IMR-90 (cell line): ENCODE data around the gene ABHD2. TPM values are rescaled to one million over a fixed set of nuclear protein-coding genes. Genes with fewer than 3 reads are reported as not detected.

ENCODE experiments used
- ATAC-seq: fragments of 200-7000 bp; cut with Tn5 transposase; 2 replicates; pipeline ENCODE4 v1.9.1; 2020; ENCODE audit warnings: low read depth, mild to moderate bottlenecking, moderate library complexity
- BruUV-seq: library from RNA; stranded (reverse); fragments of 400-500 nt; replicated peaks from 2 replicates; lab custom pipeline; 2021; lab: Mats Ljungman, UMichigan
- CTCF ChIA-PET: fragments of 300-600 bp; formaldehyde crosslinking; extraction: SDS; loops from one replicate; lab custom pipeline; 2021; ENCODE audit warnings: antibody characterized with exemption; lab: Yijun Ruan, JAX
- POLR2A ChIA-PET: fragments of 300-600 bp; sonication (Branson Sonifier 250); formaldehyde crosslinking; loops from one replicate; lab custom pipeline; 2022; ENCODE audit warnings: antibody characterized with exemption; ENCODE audit not compliant: unreplicated experiment; lab: Charles Lee
- DNase-seq: peaks from one replicate; pipeline ENCODE4 v3.0.0; 2013
- H2AFZ ChIP-seq: replicated peaks from 2 replicates; pipeline ENCODE3; 2013; ENCODE audit warnings: low read length, mild to moderate bottlenecking; ENCODE audit not compliant: poor library complexity
- H2AK5ac ChIP-seq: 2 replicates; pipeline ENCODE4 v1.6.1; 2013; ENCODE audit warnings: low read depth, low read length, inconsistent platforms
- H2AK9ac ChIP-seq: replicated peaks from 2 replicates; pipeline ENCODE3; 2013; ENCODE audit warnings: mild to moderate bottlenecking, low read depth, low read length, moderate library complexity; ENCODE audit not compliant: poor library complexity
- H2BK120ac ChIP-seq: 2 replicates; pipeline ENCODE4 v1.6.1; 2013; ENCODE audit warnings: low read depth, low read length, inconsistent platforms
- H2BK15ac ChIP-seq: 3 replicates; pipeline ENCODE4 v1.6.1; 2013; ENCODE audit warnings: low read depth, low read length, inconsistent platforms
- H2BK20ac ChIP-seq: 2 replicates; pipeline ENCODE4 v1.6.1; 2013; ENCODE audit warnings: low read depth, mild to moderate bottlenecking, inconsistent platforms, low read length, moderate library complexity
- H2BK5ac ChIP-seq: 2 replicates; pipeline ENCODE4 v1.6.1; 2013; ENCODE audit warnings: mild to moderate bottlenecking, low read depth, low read length, inconsistent platforms; ENCODE audit not compliant: poor library complexity, severe bottlenecking
- H3K14ac ChIP-seq: replicated peaks from 2 replicates; pipeline ENCODE4 v1.6.1; 2013; ENCODE audit warnings: low read depth, low read length, inconsistent platforms
- H3K18ac ChIP-seq: 2 replicates; pipeline ENCODE4 v1.6.1; 2013; ENCODE audit warnings: low read depth, low read length, control low read depth
- H3K23ac ChIP-seq: 2 replicates; pipeline ENCODE4 v1.6.1; 2013; ENCODE audit warnings: low read depth, low read length, inconsistent platforms
- H3K27ac ChIP-seq: 2 replicates; pipeline ENCODE4 v1.5.1; 2013; ENCODE audit warnings: mild to moderate bottlenecking, control low read depth, low read length; ENCODE audit not compliant: insufficient read depth
- H3K27me3 ChIP-seq: 2 replicates; pipeline ENCODE4 v1.6.1; 2013; ENCODE audit warnings: low read length; ENCODE audit not compliant: control insufficient read depth, insufficient read depth
- H3K36me3 ChIP-seq: 2 replicates; pipeline ENCODE4 v1.6.1; 2013; ENCODE audit warnings: low read length, mixed read lengths; ENCODE audit not compliant: control insufficient read depth, insufficient read depth
- H3K4ac ChIP-seq: 2 replicates; pipeline ENCODE4 v1.6.1; 2013; ENCODE audit warnings: low read depth, low read length, inconsistent platforms
- H3K4me1 ChIP-seq: 2 replicates; pipeline ENCODE4 v1.6.1; 2013; ENCODE audit warnings: low read length, mixed read lengths; ENCODE audit not compliant: control insufficient read depth, insufficient read depth
- H3K4me2 ChIP-seq: 2 replicates; pipeline ENCODE4 v1.6.1; 2013; ENCODE audit warnings: low read depth, mild to moderate bottlenecking, control low read depth, low read length, moderate library complexity
- H3K4me3 ChIP-seq: 2 replicates; pipeline ENCODE4 v1.5.1; 2013; ENCODE audit warnings: low read depth, mild to moderate bottlenecking, control low read depth, low read length, moderate library complexity; ENCODE audit not compliant: insufficient read depth
- H3K56ac ChIP-seq: 2 replicates; pipeline ENCODE4 v1.6.1; 2013; ENCODE audit warnings: low read length, inconsistent platforms; ENCODE audit not compliant: insufficient read depth; ENCODE audit errors: extremely low read depth
- H3K79me1 ChIP-seq, 2 experiments: 2 replicates each; pipeline ENCODE4 v1.6.1; 2013; ENCODE audit warnings: low read length in 2 of 2, inconsistent platforms in 1 of 2, low read depth in 1 of 2
- H3K9ac ChIP-seq: 2 replicates; pipeline ENCODE4 v1.6.1; 2013; ENCODE audit warnings: low read depth, low read length, control low read depth
- H3K9me1 ChIP-seq: 2 replicates; pipeline ENCODE4 v1.6.1; 2013; ENCODE audit warnings: low read length, inconsistent platforms; ENCODE audit not compliant: insufficient read depth
- H3K9me3 ChIP-seq: 2 replicates; pipeline ENCODE4 v1.6.1; 2013; ENCODE audit warnings: low read length; ENCODE audit not compliant: control insufficient read depth, insufficient read depth
- H4K20me1 ChIP-seq: 2 replicates; pipeline ENCODE4 v1.6.1; 2013; ENCODE audit warnings: low read length, inconsistent platforms; ENCODE audit not compliant: insufficient read depth
- H4K5ac ChIP-seq: 2 replicates; pipeline ENCODE4 v1.6.1; 2013; ENCODE audit warnings: mild to moderate bottlenecking, low read depth, low read length, control low read depth
- H4K8ac ChIP-seq, 2 experiments: 2 replicates each; pipeline ENCODE4 v1.6.1; 2013; ENCODE audit warnings: low read depth in 2 of 2, low read length in 2 of 2, control low read depth in 1 of 2, inconsistent platforms in 1 of 2
- H4K91ac ChIP-seq: 2 replicates; pipeline ENCODE4 v1.6.1; 2013; ENCODE audit warnings: low read depth, low read length, inconsistent platforms; ENCODE audit not compliant: insufficient read depth
- ELK1 ChIP-seq: fragments of 150-350 bp; IDR thresholded peaks from 2 replicates; pipeline ENCODE4 v1.6.1; 2016; ENCODE audit warnings: low read depth, mild to moderate bottlenecking, low read length, moderate library complexity, borderline replicate concordance
- FOS ChIP-seq: fragments of 150-350 bp; IDR thresholded peaks from 2 replicates; pipeline ENCODE4 v1.6.1; 2016; ENCODE audit warnings: low read depth, low read length
- MXI1 ChIP-seq: IDR thresholded peaks from 2 replicates; pipeline ENCODE4 v1.6.1; 2012; ENCODE audit warnings: low read depth, mild to moderate bottlenecking, low read length, moderate library complexity, borderline replicate concordance
- NFE2L2 ChIP-seq: fragments of 150-350 bp; IDR thresholded peaks from 2 replicates; pipeline ENCODE4 v1.6.1; 2016; ENCODE audit warnings: low read depth, mild to moderate bottlenecking, low read length
- POLR2A ChIP-seq: IDR thresholded peaks from 2 replicates; pipeline ENCODE4 v1.6.1; 2012; ENCODE audit warnings: mild to moderate bottlenecking, low read depth, low read length
- WGBS, 2 experiments: methylation state at CpG; one replicate each; pipeline versions ENCODE4 v1.1.5 to v1.1.7; 2013; ENCODE audit warnings: missing lambda C conversion rate in 2 of 2; ENCODE audit not compliant: insufficient read length in 1 of 2; ENCODE audit errors: extremely low coverage in 2 of 2; 5-methylcytosine and 5-hydroxymethylcytosine counted together
- dilution Hi-C: fragments of 300-500 bp; cut with HindIII; formaldehyde crosslinking; loops from one replicate; pipeline ENCODE4 v1.14.3; 2018; ENCODE audit warnings: low sequenced_read_pairs; ENCODE audit not compliant: unreplicated experiment
- in situ Hi-C: fragments of 300-500 bp; cut with MboI; formaldehyde crosslinking; loops from 3 replicates; pipeline ENCODE4 v1.14.3; 2019; ENCODE audit warnings: low sequenced_read_pairs, inconsistent platforms, mixed read lengths
- intact Hi-C: fragments of 100-400 bp; cut with micrococcal nuclease; formaldehyde crosslinking; loops from 2 replicates; pipeline ENCODE4 v1.10.0; 2022
- polyA plus RNA-seq, 3 experiments: library from polyadenylated mRNA; depleted of rRNA; stranded (reverse); fragments of >200 nt; gene quantifications; 2 replicates each; pipeline ENCODE4 v1.2.3, GENCODE V29; 2012; ENCODE audit warnings: low replicate concordance in 1 of 3
- total RNA-seq: library from RNA; depleted of rRNA; stranded (reverse); fragments of >200 nt; gene quantifications from 2 replicates; pipeline ENCODE4 v1.2.3, GENCODE V29; 2012

The ABHD2 gene
- total and polyA plus RNA-seq, 2 of the 4 experiments (the other 2 are of a cell fraction), result 31.2 to 62.9 TPM

GRCh38 chr15:89119489-89120478 lies 31.5 kb downstream of the ABHD2 start:
- 100% methylated on average over 1 of the region's 12 CpGs; no CpG with 5 or more reads in 1 of the 2 experiments for WGBS, 2 experiments
- no TSS peak for BruUV-seq

More at GRCh38 chr15:89119489-89120478, 31.5 kb downstream of the ABHD2 start:
- no peak overlapping the region for H3K56ac ChIP-seq
- H4K5ac ChIP-seq, result 0 out of 2 replicates have a peak overlapping the region, but pooled peaks have one; percentile 19
- dilution Hi-C loops, result no loop called here
- H3K9me1 ChIP-seq, result peaks cover 25% of the 10 kb centered on the region
- H2AK5ac ChIP-seq, result peak overlapping the region; percentile 28; the same call in 1 of the 2 replicates
- H3K4me2 ChIP-seq, result no peak overlapping the region
- no peak overlapping the region for H2BK5ac ChIP-seq
- peaks cover 18% of the 10 kb centered on the region for H3K36me3 ChIP-seq
- peaks cover 33 to 58% of the 10 kb centered on the region in 2 experiments for H3K79me1 ChIP-seq
- H3K27ac ChIP-seq, result no peak overlapping the region
- H3K4ac ChIP-seq, result 0 out of 2 replicates have a peak overlapping the region, but pooled peaks have one; percentile 17
- no peak overlapping the region for H2AK9ac ChIP-seq
- H3K23ac ChIP-seq, result 0 out of 2 replicates have a peak overlapping the region, but pooled peaks have one; percentile 29
- DNase-seq (peak; percentile 69), ATAC-seq (no peak)
- H3K9me3 ChIP-seq, result no peaks in the 10 kb centered on the region
- H3K27me3 ChIP-seq, result no peaks in the 10 kb centered on the region
- peak overlapping the region; percentile 1; the same call in 1 of the 2 replicates for H4K91ac ChIP-seq
- CTCF ChIA-PET, result interaction anchor here (0.9 to 2.3 kb wide), 2 partner anchors 10 to 58 kb away, joined by 3 to 9 read pairs; no protein-coding TSS in a partner anchor
- H2BK120ac ChIP-seq, result no peak overlapping the region
- H3K18ac ChIP-seq, result no peak overlapping the region
- H3K4me3 ChIP-seq, result no peak overlapping the region
- no peak overlapping the region for H3K9ac ChIP-seq
- in situ Hi-C loops, result no loop called here
- no peaks in the 10 kb centered on the region for H4K20me1 ChIP-seq
- POLR2A ChIA-PET, result interaction anchor here (1.2 kb wide), 1 partner anchor 10 kb away, joined by 3 read pairs; no protein-coding TSS in a partner anchor
- H4K8ac ChIP-seq, result 0 out of 4 replicates have a peak overlapping the region, but pooled peaks of 1 of the 2 experiments have one; percentile 18
- H2AFZ ChIP-seq, result no peak overlapping the region
- no peak overlapping the region for H2BK20ac ChIP-seq
- H3K14ac ChIP-seq, result no peak overlapping the region; the same call in 1 of the 2 replicates
- intact Hi-C loops, result loop anchor here (5.0 kb wide), 1 partner anchor 37 kb away; no protein-coding TSS in a partner anchor
- TF ChIP-seq FOS (no peak), MXI1 (no peak), NFE2L2 (no peak), POLR2A (no peak), ELK1 (no peak)
- peaks cover 13% of the 10 kb centered on the region for H3K4me1 ChIP-seq
- H2BK15ac ChIP-seq, result peak overlapping the region; percentile 15; the same call in 1 of the 3 replicates
